Muscle of leg (tissue), 11 donors: Measurements from ENCODE around the gene DNPEP. TPM values are rescaled to one million over a fixed set of nuclear protein-coding genes. Genes with fewer than 3 reads are reported as not detected.

Experiments
- DNase-seq: peaks from one replicate; pipeline ENCODE4 v3.0.0; 2013
- H3K27ac ChIP-seq: one replicate; pipeline ENCODE4 v1.5.1; 2013; ENCODE audit warnings: mild to moderate bottlenecking, low read length, control low read depth
- H3K27me3 ChIP-seq: one replicate; pipeline ENCODE4 v1.6.1; 2013; ENCODE audit warnings: low read length; ENCODE audit not compliant: control insufficient read depth, insufficient read depth
- H3K36me3 ChIP-seq: one replicate; pipeline ENCODE4 v1.6.1; 2013; ENCODE audit warnings: low read length; ENCODE audit not compliant: control insufficient read depth, insufficient read depth
- H3K4me1 ChIP-seq: one replicate; pipeline ENCODE4 v1.6.1; 2013; ENCODE audit warnings: low read length; ENCODE audit not compliant: control insufficient read depth, insufficient read depth
- H3K4me3 ChIP-seq: one replicate; pipeline ENCODE4 v1.5.1; 2013; ENCODE audit warnings: low read length, control low read depth
- H3K9me3 ChIP-seq: replicated peaks from 2 replicates; pipeline ENCODE4 v1.6.1; 2013; ENCODE audit warnings: low read depth, low read length; ENCODE audit not compliant: control insufficient read depth
- WGBS: methylation state at CpG from one replicate; pipeline ENCODE4 v1.1.5; 2013; ENCODE audit warnings: missing lambda C conversion rate; ENCODE audit not compliant: insufficient coverage; 5-methylcytosine and 5-hydroxymethylcytosine counted together
- polyA plus RNA-seq, 8 donors: library from polyadenylated mRNA; unstranded; fragments of 120-200 nt; gene quantifications; one replicate each; pipeline versions ENCODE4 v1.2.1 to v1.2.3, GENCODE V29; 2013; ENCODE audit warnings: inconsistent platforms in 1 of 8, low replicate concordance in 1 of 8; ENCODE audit not compliant: insufficient read length in 8 of 8, insufficient read depth in 1 of 8
- total RNA-seq: library from RNA; stranded (reverse); fragments of 120-200 nt; gene quantifications from one replicate; pipeline ENCODE4 v1.2.4, GENCODE V29; 2013

DNPEP gene
- total and polyA plus RNA-seq, 9 donors = 24.5 to 48.5 (median 39.3) TPM

- H3K27me3 ChIP-seq = no peaks in the 10 kb centered on the region
- peak; percentile 67 for DNase-seq
- no peaks in the 10 kb centered on the region for H3K9me3 ChIP-seq
- peaks cover 7% of the 10 kb centered on the region for H3K4me1 ChIP-seq
- no peak overlapping the region for H3K4me3 ChIP-seq
- no CpG with 5 or more reads among the region's 3 CpGs for WGBS
- H3K36me3 ChIP-seq = peaks cover 5% of the 10 kb centered on the region
- H3K27ac ChIP-seq = peak overlapping the region; percentile 43
These were observed 19.0 kb downstream of the DNPEP start for GRCh38 chr2:219368690-219369191.

GRCh38 chr2:219362524-219363164 is 25.1 kb downstream of the DNPEP start:
- peaks cover 26% of the 10 kb centered on the region for H3K27me3 ChIP-seq
- no peaks in the 10 kb centered on the region for H3K9me3 ChIP-seq
- peak; percentile 82 for DNase-seq
- H3K4me3 ChIP-seq = no peak overlapping the region
- peaks cover 12% of the 10 kb centered on the region for H3K4me1 ChIP-seq
- no peak overlapping the region for H3K27ac ChIP-seq
- 38% methylated on average over 2 of the region's 3 CpGs for WGBS
- H3K36me3 ChIP-seq = no peaks in the 10 kb centered on the region

- Histone ChIP-seq H3K9me3 (no peaks in the 10 kb centered on the region), H3K27me3 (peaks cover 28% of the 10 kb centered on the region), H3K27ac (no peak overlapping the region), H3K4me3 (no peak overlapping the region), H3K36me3 (no peaks in the 10 kb centered on the region), H3K4me1 (peaks cover 12% of the 10 kb centered on the region)
- DNase-seq = no peak
- 74% methylated on average over 4 of the region's 5 CpGs for WGBS
These were observed 25.6 kb downstream of the DNPEP start for GRCh38 chr2:219362072-219362471.

GRCh38 chr2:219358170-219359075 is 29.3 kb downstream of the DNPEP start:
- Histone ChIP-seq H3K9me3 (no peaks in the 10 kb centered on the region), H3K4me3 (no peak overlapping the region), H3K4me1 (peaks cover 12% of the 10 kb centered on the region), H3K27me3 (peaks cover 43% of the 10 kb centered on the region), H3K27ac (no peak overlapping the region), H3K36me3 (no peaks in the 10 kb centered on the region)
- WGBS = 2% methylated on average over 59 of the region's 66 CpGs
- no peak for DNase-seq

- no peak overlapping the region for H3K27ac ChIP-seq
- no peak for DNase-seq
- H3K27me3 ChIP-seq = peaks cover 45% of the 10 kb centered on the region
- no peak overlapping the region for H3K4me3 ChIP-seq
- H3K36me3 ChIP-seq = no peaks in the 10 kb centered on the region
- no CpG with 5 or more reads among the region's 1 CpG for WGBS
- H3K9me3 ChIP-seq = no peaks in the 10 kb centered on the region
- H3K4me1 ChIP-seq = peaks cover 7% of the 10 kb centered on the region
These were observed 30.9 kb downstream of the DNPEP start for GRCh38 chr2:219356834-219357233.

GRCh38 chr2:219354582-219354981 is 33.1 kb downstream of the DNPEP start:
- H3K27me3 ChIP-seq = peaks cover 48% of the 10 kb centered on the region
- H3K4me3 ChIP-seq = no peak overlapping the region
- H3K4me1 ChIP-seq = peaks cover 7% of the 10 kb centered on the region
- 38% methylated on average over 1 of the region's 4 CpGs for WGBS
- H3K27ac ChIP-seq = no peak overlapping the region
- H3K36me3 ChIP-seq = no peaks in the 10 kb centered on the region
- DNase-seq = no peak
- H3K9me3 ChIP-seq = no peaks in the 10 kb centered on the region

- no peaks in the 10 kb centered on the region for H3K9me3 ChIP-seq
- WGBS = 100% methylated on average over 2 of the region's 5 CpGs
- no peak overlapping the region for H3K27ac ChIP-seq
- peaks cover 41% of the 10 kb centered on the region for H3K27me3 ChIP-seq
- H3K4me1 ChIP-seq = peaks cover under 1% of the 10 kb centered on the region
- no peak overlapping the region for H3K4me3 ChIP-seq
- no peaks in the 10 kb centered on the region for H3K36me3 ChIP-seq
- no peak for DNase-seq
These were observed 34.6 kb downstream of the DNPEP start for GRCh38 chr2:219353129-219353528.

GRCh38 chr2:219352448-219353023 is 35.2 kb downstream of the DNPEP start:
- H3K36me3 ChIP-seq = no peaks in the 10 kb centered on the region
- no peaks in the 10 kb centered on the region for H3K4me1 ChIP-seq
- H3K4me3 ChIP-seq = no peak overlapping the region
- peak; percentile 43 for DNase-seq
- H3K9me3 ChIP-seq = no peaks in the 10 kb centered on the region
- peaks cover 35% of the 10 kb centered on the region for H3K27me3 ChIP-seq
- 0% methylated on average over 3 of the region's 5 CpGs for WGBS
- no peak overlapping the region for H3K27ac ChIP-seq

GRCh38 chr2:219350710-219351221 is 36.9 kb downstream of the DNPEP start:
- WGBS = 8% methylated on average over 3 of the region's 4 CpGs

GRCh38 chr2:219350215-219350614 is 37.5 kb downstream of the DNPEP start:
- Histone ChIP-seq H3K27ac (no peak overlapping the region), H3K4me3 (no peak overlapping the region), H3K4me1 (peaks cover 1% of the 10 kb centered on the region), H3K27me3 (peaks cover 28% of the 10 kb centered on the region), H3K9me3 (no peaks in the 10 kb centered on the region), H3K36me3 (no peaks in the 10 kb centered on the region)
- no peak for DNase-seq
- 63% methylated on average over 3 of the region's 3 CpGs for WGBS

More at GRCh38 chr2:219350710-219351221, 36.9 kb downstream of the DNPEP start:
- no peak for DNase-seq
- Histone ChIP-seq H3K4me3 (no peak overlapping the region), H3K9me3 (no peaks in the 10 kb centered on the region), H3K27ac (no peak overlapping the region), H3K27me3 (peaks cover 31% of the 10 kb centered on the region), H3K36me3 (no peaks in the 10 kb centered on the region), H3K4me1 (no peaks in the 10 kb centered on the region)
